GM12892 (cell line): Measurements from ENCODE around the gene LCNL1.

ENCODE experiments used
- POLR2A ChIP-seq: IDR thresholded peaks from 2 replicates; pipeline ENCODE4 v1.6.1; 2011; ENCODE audit warnings: low read depth, low read length, control low read depth
- POLR2AphosphoS5 ChIP-seq: IDR thresholded peaks from 2 replicates; pipeline ENCODE4 v1.6.1; 2011; ENCODE audit warnings: low read depth, low read length, control low read depth
- TAF1 ChIP-seq: IDR thresholded peaks from 2 replicates; pipeline ENCODE4 v1.6.1; 2011; ENCODE audit warnings: low read depth, mild to moderate bottlenecking, control low read depth, low read length, borderline replicate concordance

GRCh38 chr9:137008312-137008711, 25.5 kb downstream of the LCNL1 start:
- no peak for TF ChIP-seq POLR2AphosphoS5
- no peak for TF ChIP-seq POLR2A
- TF ChIP-seq TAF1: no peak
